PC-3 (cell line): ENCODE data around the gene BRIP1. TPM values are rescaled to one million over a fixed set of nuclear protein-coding genes. Genes with fewer than 3 reads are reported as not detected.

Experiments
- ATAC-seq: fragments of 200-7000 bp; cut with Tn5 transposase; 2 replicates; pipeline ENCODE4 v1.9.1; 2020; ENCODE audit warnings: mild to moderate bottlenecking, moderate library complexity
- BruUV-seq: library from RNA; stranded (reverse); fragments of 400-500 nt; replicated peaks from 2 replicates; lab custom pipeline; 2021; lab: Mats Ljungman, UMichigan
- CTCF ChIA-PET: fragments of 300-600 bp; sonication (Branson Sonifier 250); formaldehyde crosslinking; loops from one replicate; lab custom pipeline; 2022; ENCODE audit warnings: antibody characterized with exemption; lab: Charles Lee
- POLR2A ChIA-PET: fragments of 300-600 bp; sonication (Branson Sonifier 250); formaldehyde crosslinking; loops from one replicate; lab custom pipeline; 2022; ENCODE audit warnings: antibody characterized with exemption; ENCODE audit not compliant: unreplicated experiment; lab: Charles Lee
- DNase-seq: peaks from one replicate; pipeline ENCODE4 v3.0.0-alpha.2; 2015
- H2AFZ ChIP-seq: fragments of 300-600 bp; sonication (generic); 2 replicates; pipeline ENCODE4 v1.6.0; 2016; ENCODE audit warnings: antibody characterized with exemption, low read length
- H3F3A ChIP-seq: fragments of 300-600 bp; sonication (generic); one replicate; pipeline ENCODE4 v1.6.0; 2017; ENCODE audit warnings: antibody characterized with exemption, low read length, control low read depth, mild to moderate bottlenecking; ENCODE audit not compliant: unreplicated experiment
- H3K27ac ChIP-seq: fragments of 300-600 bp; sonication (generic); 2 replicates; pipeline ENCODE4 v1.5.1; 2016; ENCODE audit warnings: mild to moderate bottlenecking, low read length
- H3K27me3 ChIP-seq: fragments of 300-600 bp; sonication (generic); 2 replicates; pipeline ENCODE4 v1.6.1; 2016; ENCODE audit warnings: low read length, mixed read lengths
- H3K36me3 ChIP-seq: fragments of 300-600 bp; sonication (generic); 2 replicates; pipeline ENCODE4 v1.6.1; 2016; ENCODE audit warnings: low read depth, mixed run types, low read length, mixed read lengths
- H3K4me1 ChIP-seq: fragments of 300-600 bp; sonication (generic); 2 replicates; pipeline ENCODE4 v1.5.1; 2016; ENCODE audit warnings: low read length; ENCODE audit not compliant: insufficient read depth
- H3K4me2 ChIP-seq: fragments of 300-600 bp; sonication (generic); 2 replicates; pipeline ENCODE4 v1.6.0; 2016; ENCODE audit warnings: low read length
- H3K4me3 ChIP-seq: fragments of 300-600 bp; sonication (generic); 2 replicates; pipeline ENCODE4 v1.5.1; 2016; ENCODE audit warnings: mild to moderate bottlenecking, low read length, mixed read lengths
- H3K79me2 ChIP-seq: fragments of 300-600 bp; sonication (generic); 2 replicates; pipeline ENCODE4 v1.6.1; 2017; ENCODE audit warnings: low read length, mixed read lengths
- H3K9ac ChIP-seq: fragments of 300-600 bp; sonication (generic); 2 replicates; pipeline ENCODE4 v1.6.0; 2016; ENCODE audit warnings: mild to moderate bottlenecking, low read length
- H3K9me2 ChIP-seq: fragments of 300-600 bp; sonication (generic); replicated peaks from 2 replicates; pipeline ENCODE4 v1.6.1; 2016; ENCODE audit warnings: mixed run types, low read length, mixed read lengths
- H3K9me3 ChIP-seq: fragments of 300-600 bp; sonication (generic); 2 replicates; pipeline ENCODE4 v1.6.1; 2016; ENCODE audit warnings: low read length, mixed read lengths
- H4K20me1 ChIP-seq: fragments of 300-600 bp; sonication (generic); 2 replicates; pipeline ENCODE4 v1.6.1; 2016; ENCODE audit warnings: low read length, mixed read lengths
- CTCF ChIP-seq: fragments of 300-600 bp; sonication (generic); conservative IDR thresholded peaks from 2 replicates; pipeline ENCODE4 v1.5.1; 2017; ENCODE audit warnings: antibody characterized with exemption, low read depth, mild to moderate bottlenecking, low read length
- EZH2 ChIP-seq: fragments of 300-600 bp; sonication (generic); IDR thresholded peaks from one replicate; pipeline ENCODE4 v1.6.1; 2017; ENCODE audit warnings: antibody characterized with exemption, mild to moderate bottlenecking, low read length; ENCODE audit not compliant: unreplicated experiment
- EZH2phosphoT487 ChIP-seq: fragments of 300-600 bp; sonication (generic); IDR thresholded peaks from 2 replicates; pipeline ENCODE4 v1.6.1; 2018; ENCODE audit warnings: mild to moderate bottlenecking, antibody characterized with exemption, low read length, borderline replicate concordance
- intact Hi-C: fragments of 100-400 bp; cut with micrococcal nuclease; formaldehyde crosslinking; loops from 2 replicates; pipeline ENCODE4 v1.9.0; 2023
- total RNA-seq: library from RNA; depleted of rRNA; stranded (reverse); fragments of >200 nt; gene quantifications from 2 replicates; pipeline ENCODE4 v1.2.3, GENCODE V29; 2014

BRIP1 gene
- total RNA-seq, 1 experiment from 2014 or later, result 21.1 TPM

GRCh38 chr17:61842899-61843298 is 20.4 kb downstream of the BRIP1 start:
- ATAC-seq (no peak), DNase-seq (no peak)
- no peaks in the 10 kb centered on the region for H3K27me3 ChIP-seq
- H3K4me3 ChIP-seq, result no peak overlapping the region
- TF ChIP-seq EZH2 (no peak), EZH2phosphoT487 (no peak), CTCF (no peak)
- ChIA-PET POLR2A (no interaction called here), CTCF (no interaction called here)
- H3K4me2 ChIP-seq, result no peak overlapping the region
- no peaks in the 10 kb centered on the region for H3F3A ChIP-seq
- H3K9ac ChIP-seq, result no peak overlapping the region
- no peak overlapping the region for H3K27ac ChIP-seq
- no peaks in the 10 kb centered on the region for H3K4me1 ChIP-seq
- intact Hi-C loops, result no loop called here
- BruUV-seq, result no TSS peak
- no peaks in the 10 kb centered on the region for H4K20me1 ChIP-seq
- no peak overlapping the region for H2AFZ ChIP-seq
- H3K36me3 ChIP-seq, result peaks cover 31% of the 10 kb centered on the region; the same call in 1 of the 2 replicates
- H3K9me3 ChIP-seq, result no peaks in the 10 kb centered on the region
- H3K9me2 ChIP-seq, result no peaks in the 10 kb centered on the region
- H3K79me2 ChIP-seq, result no peaks in the 10 kb centered on the region

GRCh38 chr17:61839300-61839786 is 24.0 kb downstream of the BRIP1 start:
- H2AFZ ChIP-seq, result no peak overlapping the region
- H3K27ac ChIP-seq, result no peak overlapping the region
- POLR2A ChIA-PET, result no interaction called here
- H3K4me2 ChIP-seq, result no peak overlapping the region
- H3K9me2 ChIP-seq, result no peaks in the 10 kb centered on the region
- no peaks in the 10 kb centered on the region for H3K9me3 ChIP-seq
- H3K36me3 ChIP-seq, result peaks cover 8% of the 10 kb centered on the region; the same call in 1 of the 2 replicates
- H3K79me2 ChIP-seq, result no peaks in the 10 kb centered on the region
- H3K4me3 ChIP-seq, result no peak overlapping the region
- no peaks in the 10 kb centered on the region for H3F3A ChIP-seq
- intact Hi-C loops, result no loop called here
- ATAC-seq (no peak), DNase-seq (no peak)
- no TSS peak for BruUV-seq
- no peak overlapping the region for H3K9ac ChIP-seq
- H3K4me1 ChIP-seq, result peaks cover 16% of the 10 kb centered on the region
- H4K20me1 ChIP-seq, result no peaks in the 10 kb centered on the region
- no peaks in the 10 kb centered on the region for H3K27me3 ChIP-seq
- CTCF ChIA-PET, result no interaction called here
- TF ChIP-seq CTCF (no peak), EZH2phosphoT487 (no peak), EZH2 (no peak)
